ENCODE results near the gene GTPBP2.

DNA sequence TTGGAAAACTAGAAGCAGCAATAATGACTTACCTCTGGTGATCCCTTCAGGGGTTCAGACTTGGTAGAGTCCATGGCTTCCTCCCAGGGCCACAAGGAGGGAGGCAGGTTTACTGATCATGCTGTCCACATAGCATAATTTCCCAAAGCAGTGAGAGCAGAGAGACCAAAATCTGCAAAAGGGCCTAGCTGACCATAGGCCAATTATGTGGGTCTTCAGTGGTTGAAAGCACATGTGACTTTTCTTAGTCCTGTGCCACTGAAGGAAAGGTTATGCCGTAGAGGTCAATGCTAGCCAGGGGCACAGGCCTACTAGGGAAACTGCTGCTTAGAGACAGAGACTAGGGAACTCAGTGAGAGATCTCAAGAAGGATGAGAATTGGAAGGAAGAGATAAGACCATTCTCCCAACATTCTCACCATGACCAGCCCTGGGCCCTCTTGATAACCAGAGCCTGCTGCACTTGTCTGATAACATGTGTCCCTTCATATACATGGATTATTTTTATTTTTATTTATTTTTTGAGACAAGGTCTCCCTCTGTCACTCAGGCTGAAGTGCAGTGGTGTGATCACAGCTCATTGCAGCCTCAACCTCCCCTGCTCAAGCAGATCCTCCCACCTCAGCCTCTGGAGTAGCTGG lies 2.0 kb upstream of the GTPBP2 start:
- TF ChIP-seq EZH2phosphoT487 (IDR thresholded peaks at IDR 0.05; ENCODE audit: insufficient read depth, low read depth) (no peak), EZH2 (IDR thresholded peaks at IDR 0.05; ENCODE audit: insufficient read depth, poor library complexity, severe bottlenecking) (no peak)

Data from GM23248 (cell line).